ENCODE data around the gene MYOCOS. TPM values are rescaled to one million over a fixed set of nuclear protein-coding genes. Genes with fewer than 3 reads are reported as not detected.
A peak's percentile ranks its signal among the peaks of the same experiment; 100 is the strongest.
"Not testable (repeated sequence)": the region's sequence is repeated elsewhere in the genome, so short reads cannot be mapped to it uniquely, and the experiment has no call there.

MYOCOS gene
- total RNA-seq, 2 donors from 2014 or later = 0.23 TPM; not detected in 1

- DNase-seq (ENCODE audit: low spot score in 2 of 2) (no peak), ATAC-seq (no peak)
- H3K27ac Mint-ChIP-seq = no peak overlapping the region
- H3K9me3 Mint-ChIP-seq = peaks cover 0 to 7% of the 10 kb centered on the region in 2 donors
- H3K36me3 Mint-ChIP-seq = no peaks in the 10 kb centered on the region
Observed at GRCh38 chr1:171611306-171611705, 10.7 kb upstream of the MYOCOS start.

- ATAC-seq (no peak), DNase-seq (ENCODE audit: low spot score in 2 of 2) (no peak)
- Mint-ChIP-seq H3K36me3 (no peaks in the 10 kb centered on the region), H3K27ac (no peak overlapping the region), H3K9me3 (no peaks in the 10 kb centered on the region)
Observed at GRCh38 chr1:171613282-171613681, 8.8 kb upstream of the MYOCOS start.

DNA sequence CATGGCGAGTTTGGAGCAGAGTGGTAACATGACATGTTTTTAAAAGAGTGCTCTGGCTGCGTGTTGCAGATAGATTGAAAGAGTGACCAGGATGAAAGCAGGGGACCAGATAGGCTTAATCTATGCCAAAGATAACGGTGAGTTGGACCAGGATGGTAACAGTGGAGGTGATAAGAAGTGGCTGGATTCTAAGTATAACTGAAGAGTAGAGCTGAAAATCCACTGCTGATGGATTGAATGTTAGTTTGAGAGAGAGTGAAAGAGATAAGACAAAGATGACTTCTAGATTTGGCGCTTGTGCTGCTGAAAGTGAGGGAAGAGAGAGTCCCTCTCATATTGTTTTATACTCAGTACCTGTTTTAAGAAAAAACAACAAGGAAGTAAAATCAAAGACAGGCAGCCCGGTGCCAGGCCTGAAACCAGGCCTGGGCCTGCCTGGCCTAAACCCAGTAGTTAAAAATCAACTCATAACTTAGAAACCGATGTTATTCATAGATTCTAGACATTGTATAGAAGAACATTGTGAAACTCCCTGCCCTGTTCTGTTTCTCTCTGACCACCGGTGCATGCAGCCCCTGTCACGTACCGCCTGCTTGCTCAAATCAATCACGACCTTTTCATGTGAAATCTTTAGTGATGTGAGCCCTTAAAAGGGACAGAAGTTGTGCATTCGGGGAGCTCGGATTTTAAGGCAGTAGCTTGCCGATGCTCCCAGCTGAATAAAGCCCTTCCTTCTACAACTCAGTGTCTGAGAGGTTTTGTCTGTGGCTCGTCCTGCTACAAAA lies 6.7 kb upstream of the MYOCOS start:
- H3K9me3 Mint-ChIP-seq; DNase-seq (ENCODE audit: low spot score in 2 of 2); H3K27ac Mint-ChIP-seq; H3K36me3 Mint-ChIP-seq; ATAC-seq: not testable (repeated sequence)

GRCh38 chr1:171616586-171616985 lies 5.5 kb upstream of the MYOCOS start:
- Mint-ChIP-seq H3K9me3 (no peaks in the 10 kb centered on the region), H3K27ac (no peak overlapping the region), H3K36me3 (no peaks in the 10 kb centered on the region)
- ATAC-seq (no peak), DNase-seq (ENCODE audit: low spot score in 2 of 2) (no peak)

DNA sequence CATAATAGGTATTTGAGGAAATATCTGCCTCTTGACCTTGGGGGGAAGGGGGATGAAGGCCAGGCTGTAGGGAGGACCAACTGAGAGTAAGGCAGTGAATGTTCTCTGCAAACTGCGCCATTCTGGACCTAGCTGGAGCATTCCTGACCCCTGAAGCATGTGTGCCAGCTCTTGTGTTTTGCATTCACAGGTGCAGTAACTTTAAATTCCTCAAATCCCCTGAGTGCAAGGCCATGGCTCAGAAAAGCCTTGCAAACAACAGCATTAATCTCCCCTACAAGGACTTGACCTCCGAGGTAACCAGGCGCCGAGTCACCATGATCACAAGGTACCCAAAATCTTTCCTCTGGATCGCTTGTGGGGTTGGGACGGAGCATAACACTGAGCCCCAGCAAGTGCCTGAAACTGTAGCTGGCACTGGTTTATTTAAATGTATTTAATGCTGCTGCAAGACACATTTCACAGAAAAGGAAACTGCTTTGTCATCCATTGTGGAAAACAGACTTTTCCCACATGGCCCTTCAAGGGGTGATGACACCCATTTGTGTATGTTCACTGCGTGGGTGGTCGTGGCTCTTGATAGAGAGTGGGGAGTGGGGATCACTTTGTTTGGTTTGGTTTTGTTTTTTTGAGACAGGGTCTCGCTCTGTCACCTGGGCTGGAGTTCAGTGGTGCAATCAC lies 1.7 kb downstream of the MYOCOS start:
- no peak for DNase-seq (ENCODE audit: low spot score in 2 of 2)
- no peaks in the 10 kb centered on the region for H3K36me3 Mint-ChIP-seq
- H3K9me3 Mint-ChIP-seq = no peaks in the 10 kb centered on the region
- no peak overlapping the region for H3K27ac Mint-ChIP-seq
- ATAC-seq = no peak

DNA sequence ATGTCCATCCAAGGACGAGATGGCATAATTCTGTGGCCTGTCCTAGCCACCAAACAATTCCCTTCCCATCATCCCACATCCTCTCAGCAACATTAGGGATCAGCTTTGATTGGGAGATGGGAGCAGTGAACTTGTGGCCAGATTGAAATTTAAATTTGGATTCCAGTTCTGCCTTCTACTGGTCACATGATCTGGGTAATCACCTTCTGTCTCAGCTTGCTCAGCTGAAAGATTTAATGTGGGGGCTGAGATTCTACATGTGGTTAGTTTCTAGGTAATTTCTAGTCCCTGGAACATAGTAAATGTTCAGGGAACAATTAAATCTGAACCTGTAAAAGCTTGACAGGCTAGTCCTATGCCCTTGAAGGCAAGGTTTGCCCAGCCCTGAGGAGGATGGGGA lies 3.2 kb downstream of the MYOCOS start:
- DNase-seq (ENCODE audit: low spot score in 2 of 2) (no peak), ATAC-seq (no peak)
- Mint-ChIP-seq H3K36me3 (no peaks in the 10 kb centered on the region), H3K9me3 (no peaks in the 10 kb centered on the region), H3K27ac (no peak overlapping the region)

- Mint-ChIP-seq H3K27ac (no peak overlapping the region), H3K36me3 (no peaks in the 10 kb centered on the region), H3K9me3 (no peaks in the 10 kb centered on the region)
- no peak for ATAC-seq
- DNase-seq (ENCODE audit: low spot score in 2 of 2) = no peak
Observed at GRCh38 chr1:171627020-171627419, 5.0 kb downstream of the MYOCOS start.

DNA sequence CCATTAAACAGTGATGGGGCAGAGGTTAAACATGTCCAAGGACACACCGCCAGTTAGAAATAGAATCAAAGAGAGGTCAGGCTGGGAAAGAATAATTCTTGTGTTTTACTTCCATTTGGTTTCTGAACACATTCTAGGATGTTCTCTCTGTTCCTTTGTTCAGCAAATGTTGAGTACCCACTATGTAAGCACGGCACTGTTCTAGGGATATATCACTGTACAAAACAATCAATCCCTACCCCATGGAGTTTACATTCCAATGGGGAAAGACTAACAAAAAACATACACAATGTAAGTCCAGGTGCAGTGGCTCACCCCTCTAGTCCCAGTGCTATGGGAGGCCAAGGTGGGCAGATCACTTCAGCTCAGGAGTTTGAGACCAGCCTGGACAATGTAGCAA lies 6.2 kb downstream of the MYOCOS start:
- no peaks in the 10 kb centered on the region for H3K9me3 Mint-ChIP-seq
- H3K36me3 Mint-ChIP-seq = no peaks in the 10 kb centered on the region
- ATAC-seq (no peak), DNase-seq (ENCODE audit: low spot score in 2 of 2) (no peak)
- no peak overlapping the region for H3K27ac Mint-ChIP-seq

DNA sequence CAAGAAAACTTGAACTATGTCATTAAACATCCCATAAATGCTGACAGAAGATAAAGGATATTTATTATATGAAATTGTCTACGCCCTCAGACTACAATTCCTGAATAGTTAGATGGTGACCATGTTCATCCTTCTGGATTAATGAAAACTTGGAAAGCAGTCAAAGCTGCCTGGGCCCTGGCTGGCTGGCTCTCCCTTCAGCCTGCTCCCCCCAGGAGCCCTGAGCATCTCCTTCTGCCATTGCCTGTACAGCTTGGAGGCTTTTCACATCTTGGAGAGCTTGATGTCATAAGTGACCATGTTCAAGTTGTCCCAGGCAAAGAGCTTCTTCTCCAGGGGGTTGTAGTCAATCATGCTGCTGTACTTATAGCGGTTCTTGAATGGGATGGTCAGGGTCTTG lies 13.6 kb downstream of the MYOCOS start:
- H3K27ac Mint-ChIP-seq = no peak overlapping the region
- ATAC-seq (no peak), DNase-seq (ENCODE audit: low spot score in 2 of 2) (no peak)
- H3K9me3 Mint-ChIP-seq = no peaks in the 10 kb centered on the region
- H3K36me3 Mint-ChIP-seq = no peaks in the 10 kb centered on the region

DNA sequence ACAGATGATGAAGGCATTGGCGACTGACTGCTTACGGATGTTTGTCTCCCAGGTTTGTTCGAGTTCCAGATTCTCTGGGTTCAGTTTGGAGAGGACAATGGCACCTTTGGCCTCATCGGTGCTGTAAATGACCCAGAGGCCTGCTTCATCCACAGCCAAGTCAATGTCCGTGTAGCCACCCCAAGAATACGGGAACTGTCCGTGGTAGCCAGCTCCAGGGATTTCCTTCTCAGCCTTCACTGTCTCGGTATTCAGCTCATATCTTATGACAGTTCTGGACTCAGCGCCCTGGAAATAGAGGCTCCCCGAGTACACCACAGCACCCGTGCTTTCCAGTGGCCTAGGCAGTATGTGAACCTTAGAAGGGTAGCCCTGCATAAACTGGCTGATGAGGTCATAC lies 14.1 kb downstream of the MYOCOS start:
- ATAC-seq (no peak), DNase-seq (ENCODE audit: low spot score in 2 of 2) (no peak)
- Mint-ChIP-seq H3K36me3 (no peaks in the 10 kb centered on the region), H3K9me3 (no peaks in the 10 kb centered on the region), H3K27ac (no peak overlapping the region)

GRCh38 chr1:171637928-171638576 lies 16.0 kb downstream of the MYOCOS start:
- DNase-seq (ENCODE audit: low spot score in 2 of 2) (no peak), ATAC-seq (no peak)
- Mint-ChIP-seq H3K27ac (no peak overlapping the region), H3K36me3 (no peaks in the 10 kb centered on the region), H3K9me3 (no peaks in the 10 kb centered on the region)

- DNase-seq (ENCODE audit: low spot score in 2 of 2) (no peak), ATAC-seq (no peak)
- Mint-ChIP-seq H3K27ac (no peak overlapping the region), H3K36me3 (no peaks in the 10 kb centered on the region), H3K9me3 (no peaks in the 10 kb centered on the region)
Observed at GRCh38 chr1:171640225-171640624, 18.2 kb downstream of the MYOCOS start.

GRCh38 chr1:171641076-171641864 lies 19.2 kb downstream of the MYOCOS start:
- H3K36me3 Mint-ChIP-seq = no peaks in the 10 kb centered on the region
- no peaks in the 10 kb centered on the region for H3K9me3 Mint-ChIP-seq

DNA sequence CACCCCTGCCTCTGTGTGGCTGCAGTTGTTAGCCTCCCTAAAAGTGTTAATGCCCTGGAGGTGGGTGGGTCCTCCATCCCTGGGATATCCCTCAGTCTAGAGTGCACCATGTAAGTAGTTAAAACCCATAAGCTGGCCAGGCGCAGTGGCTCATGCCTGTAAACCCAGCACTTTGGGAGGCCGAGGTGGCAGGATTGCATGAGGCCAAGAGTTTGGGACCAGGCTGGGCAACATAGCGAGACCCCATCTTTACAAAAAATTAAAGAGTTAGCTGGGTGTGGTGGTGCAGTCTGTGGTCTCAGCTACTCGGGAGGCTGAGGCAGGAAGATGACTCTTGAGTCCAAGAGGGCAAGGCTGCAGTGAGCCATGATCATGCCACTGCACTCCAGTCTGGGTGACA lies 20.2 kb downstream of the MYOCOS start:
- H3K27ac Mint-ChIP-seq = no peak overlapping the region
- ATAC-seq (no peak), DNase-seq (ENCODE audit: low spot score in 2 of 2) (no peak)
- no peaks in the 10 kb centered on the region for H3K9me3 Mint-ChIP-seq
- no peaks in the 10 kb centered on the region for H3K36me3 Mint-ChIP-seq

More at GRCh38 chr1:171641076-171641864, 19.2 kb downstream of the MYOCOS start:
- no peak for ATAC-seq
- no peak for DNase-seq (ENCODE audit: low spot score in 2 of 2)
- H3K27ac Mint-ChIP-seq = no peak overlapping the region

DNA sequence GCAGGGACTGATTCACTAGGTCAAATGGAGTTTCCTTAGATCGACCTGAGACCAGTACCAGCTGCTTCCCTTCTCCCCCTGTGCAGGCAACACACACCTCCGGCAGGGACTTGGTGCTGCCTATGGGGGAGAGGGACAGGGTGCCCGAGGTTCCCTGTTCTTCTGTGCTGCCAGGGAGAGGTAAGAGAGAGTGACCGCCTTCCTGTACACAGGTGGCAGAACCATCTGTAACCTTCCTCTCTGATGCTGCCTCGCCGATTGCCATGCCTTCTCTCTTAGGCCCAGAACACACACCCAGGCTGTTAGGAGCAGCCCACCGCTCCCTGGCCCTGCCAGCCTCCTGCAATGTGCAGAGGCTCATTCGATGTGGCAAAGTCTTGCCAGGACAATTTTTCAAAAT lies 21.1 kb downstream of the MYOCOS start:
- ATAC-seq (no peak), DNase-seq (ENCODE audit: low spot score in 2 of 2) (no peak)
- Mint-ChIP-seq H3K9me3 (no peaks in the 10 kb centered on the region), H3K36me3 (no peaks in the 10 kb centered on the region), H3K27ac (no peak overlapping the region)

DNA sequence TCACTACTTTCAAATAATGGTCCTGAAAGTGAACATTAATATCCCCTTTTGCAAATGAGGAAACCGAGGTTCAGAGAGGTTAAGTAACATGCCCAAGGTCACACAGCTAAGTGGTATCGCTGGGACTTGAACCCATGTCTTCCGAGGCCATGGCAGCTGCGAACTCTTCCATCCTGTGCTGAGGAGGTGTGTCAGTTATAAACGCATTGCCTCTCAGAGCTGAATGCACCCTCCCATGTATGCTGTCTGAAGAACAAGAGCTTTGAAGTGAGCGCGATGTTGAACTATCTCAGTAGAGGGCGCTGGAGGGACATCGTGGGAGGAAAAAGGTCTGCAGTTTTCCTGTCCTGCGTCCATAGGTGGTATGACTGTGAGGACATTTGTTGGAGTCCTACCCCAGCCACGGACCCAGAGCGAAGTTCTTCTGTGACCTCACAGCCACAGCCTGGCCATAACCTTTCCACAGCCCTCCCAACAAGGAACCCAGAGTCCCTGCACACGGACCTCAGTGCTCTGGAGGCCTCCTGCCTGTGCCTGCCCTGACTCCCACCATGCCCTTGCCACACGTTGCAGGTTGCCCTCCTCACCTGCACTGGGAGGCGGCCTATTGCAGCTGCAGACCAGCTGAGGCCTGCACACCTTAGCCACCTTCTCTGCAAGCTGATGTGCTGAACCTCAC lies 22.9 kb downstream of the MYOCOS start:
- Mint-ChIP-seq H3K36me3 (no peaks in the 10 kb centered on the region), H3K27ac (no peak overlapping the region), H3K9me3 (no peaks in the 10 kb centered on the region)
- DNase-seq (ENCODE audit: low spot score in 2 of 2) = peak; percentile 61 to 76
- peak; percentile 88 to 90 for ATAC-seq
